ENCODE measurements around the gene FMO1.
"Not testable (repeated sequence)": the region's sequence is repeated elsewhere in the genome, so short reads cannot be mapped to it uniquely, and the experiment has no call there.

Gene FMO1, protein sequence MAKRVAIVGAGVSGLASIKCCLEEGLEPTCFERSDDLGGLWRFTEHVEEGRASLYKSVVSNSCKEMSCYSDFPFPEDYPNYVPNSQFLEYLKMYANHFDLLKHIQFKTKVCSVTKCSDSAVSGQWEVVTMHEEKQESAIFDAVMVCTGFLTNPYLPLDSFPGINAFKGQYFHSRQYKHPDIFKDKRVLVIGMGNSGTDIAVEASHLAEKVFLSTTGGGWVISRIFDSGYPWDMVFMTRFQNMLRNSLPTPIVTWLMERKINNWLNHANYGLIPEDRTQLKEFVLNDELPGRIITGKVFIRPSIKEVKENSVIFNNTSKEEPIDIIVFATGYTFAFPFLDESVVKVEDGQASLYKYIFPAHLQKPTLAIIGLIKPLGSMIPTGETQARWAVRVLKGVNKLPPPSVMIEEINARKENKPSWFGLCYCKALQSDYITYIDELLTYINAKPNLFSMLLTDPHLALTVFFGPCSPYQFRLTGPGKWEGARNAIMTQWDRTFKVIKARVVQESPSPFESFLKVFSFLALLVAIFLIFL

DNA sequence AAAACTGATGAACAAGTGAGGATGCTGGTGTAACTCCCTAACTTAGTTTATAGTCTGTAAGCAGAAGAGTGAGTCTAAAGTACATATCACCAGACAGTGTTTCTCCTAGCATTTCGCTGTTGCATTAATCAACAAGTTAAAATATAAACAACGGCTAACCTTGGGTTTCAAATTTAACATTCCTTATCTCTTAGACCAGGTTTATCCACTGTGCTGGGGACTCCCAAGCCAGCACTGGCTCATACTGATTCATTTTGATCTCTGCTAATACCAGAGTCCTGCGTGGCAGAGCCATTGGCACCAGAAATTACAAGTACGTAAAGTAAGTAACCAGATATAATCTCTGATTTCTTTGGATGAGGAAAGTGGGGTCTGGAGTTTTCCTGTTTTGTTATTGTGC lies at the start of gene FMO1:
Gene FMO1, plus strand, starts transcription at position 193 of the 400 bp plus-strand sequence. CDS start 9,594 bp downstream, outside the sequence.
- in situ Hi-C loops (cut with HindIII; ENCODE audit: low sequenced_read_pairs), result no loop called here

- in situ Hi-C loops (cut with HindIII; ENCODE audit: low sequenced_read_pairs), result no loop called here
Observed at GRCh38 chr1:171204296-171204695, 44.0 kb upstream of the FMO1 start.

DNA sequence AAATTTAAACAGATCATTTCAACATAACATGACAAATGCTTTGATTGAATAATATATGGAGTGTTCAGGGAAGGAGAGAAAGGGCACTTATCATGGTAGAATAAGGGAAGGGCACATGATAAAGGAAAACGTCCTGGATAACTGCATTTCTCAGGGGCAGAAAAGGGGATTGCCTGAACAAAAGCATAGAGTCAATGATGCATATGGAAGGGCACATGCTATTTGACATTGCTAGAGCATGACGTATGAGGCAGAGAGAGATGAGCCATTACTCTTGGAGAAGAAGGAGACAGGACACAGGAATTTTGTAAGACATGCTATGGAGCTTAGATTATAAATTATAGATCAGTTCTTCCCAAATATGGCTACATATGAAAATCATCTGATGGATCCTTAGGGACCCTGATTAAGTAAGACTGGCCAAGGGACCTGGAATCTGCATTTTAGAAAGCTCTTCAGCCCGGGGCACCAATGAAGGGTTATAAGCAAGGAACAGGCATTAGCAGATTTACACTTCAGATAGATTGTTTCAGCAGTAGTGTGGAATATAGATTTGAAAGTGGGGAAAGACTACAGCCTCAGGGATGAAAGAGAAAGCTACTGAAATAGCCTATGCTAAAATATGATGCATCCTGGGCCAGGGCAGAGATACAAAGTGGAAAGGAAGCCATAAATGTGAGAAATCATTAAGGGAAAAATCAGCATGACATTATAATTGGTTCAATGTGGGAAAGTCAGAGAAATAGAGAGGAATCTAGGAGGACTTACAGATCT lies 41.9 kb upstream of the FMO1 start:
- in situ Hi-C loops (cut with HindIII; ENCODE audit: low sequenced_read_pairs), result no loop called here

- in situ Hi-C loops (cut with HindIII; ENCODE audit: low sequenced_read_pairs), result no loop called here
Observed at GRCh38 chr1:171206978-171207355, 41.3 kb upstream of the FMO1 start.

GRCh38 chr1:171207377-171207776 lies 40.9 kb upstream of the FMO1 start:
- in situ Hi-C loops (cut with HindIII; ENCODE audit: low sequenced_read_pairs), result no loop called here

GRCh38 chr1:171210355-171210754 lies 37.9 kb upstream of the FMO1 start:
- in situ Hi-C loops (cut with HindIII; ENCODE audit: low sequenced_read_pairs), result no loop called here

DNA sequence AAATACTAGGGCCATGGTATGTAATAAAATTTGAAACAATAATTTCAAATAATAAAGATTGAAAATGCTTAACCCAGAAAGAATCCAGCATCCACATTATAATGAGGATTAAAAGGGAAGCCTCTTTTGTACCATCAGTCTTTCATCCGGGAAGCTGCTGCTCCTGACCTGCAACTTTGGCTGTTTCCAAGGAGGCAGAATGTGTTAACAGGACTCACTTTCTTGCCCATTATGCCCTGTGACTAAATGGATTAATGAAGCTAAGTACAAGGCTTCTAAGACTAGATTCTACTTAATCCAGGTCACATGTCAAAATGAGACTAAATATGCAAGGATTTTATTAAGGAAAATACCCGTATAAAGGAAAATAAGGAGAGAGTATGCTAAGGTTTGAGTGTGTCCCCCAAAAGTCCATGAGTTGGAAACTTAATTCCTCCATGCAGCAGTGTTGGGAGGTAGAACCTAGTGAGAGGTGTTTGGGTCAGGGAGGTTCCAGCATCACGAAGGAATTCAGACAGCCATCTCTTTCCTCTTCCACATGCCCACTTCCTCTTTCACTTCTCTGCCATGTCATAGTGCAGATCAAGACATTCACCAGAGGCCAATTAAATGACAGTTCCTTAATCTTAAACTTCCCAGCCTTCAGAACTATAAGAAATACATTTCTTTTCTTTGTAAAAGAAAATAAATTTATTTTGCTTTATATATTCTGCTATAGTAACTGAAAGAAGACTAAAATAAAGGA lies 35.5 kb upstream of the FMO1 start:
- in situ Hi-C loops (cut with HindIII; ENCODE audit: low sequenced_read_pairs), result no loop called here

DNA sequence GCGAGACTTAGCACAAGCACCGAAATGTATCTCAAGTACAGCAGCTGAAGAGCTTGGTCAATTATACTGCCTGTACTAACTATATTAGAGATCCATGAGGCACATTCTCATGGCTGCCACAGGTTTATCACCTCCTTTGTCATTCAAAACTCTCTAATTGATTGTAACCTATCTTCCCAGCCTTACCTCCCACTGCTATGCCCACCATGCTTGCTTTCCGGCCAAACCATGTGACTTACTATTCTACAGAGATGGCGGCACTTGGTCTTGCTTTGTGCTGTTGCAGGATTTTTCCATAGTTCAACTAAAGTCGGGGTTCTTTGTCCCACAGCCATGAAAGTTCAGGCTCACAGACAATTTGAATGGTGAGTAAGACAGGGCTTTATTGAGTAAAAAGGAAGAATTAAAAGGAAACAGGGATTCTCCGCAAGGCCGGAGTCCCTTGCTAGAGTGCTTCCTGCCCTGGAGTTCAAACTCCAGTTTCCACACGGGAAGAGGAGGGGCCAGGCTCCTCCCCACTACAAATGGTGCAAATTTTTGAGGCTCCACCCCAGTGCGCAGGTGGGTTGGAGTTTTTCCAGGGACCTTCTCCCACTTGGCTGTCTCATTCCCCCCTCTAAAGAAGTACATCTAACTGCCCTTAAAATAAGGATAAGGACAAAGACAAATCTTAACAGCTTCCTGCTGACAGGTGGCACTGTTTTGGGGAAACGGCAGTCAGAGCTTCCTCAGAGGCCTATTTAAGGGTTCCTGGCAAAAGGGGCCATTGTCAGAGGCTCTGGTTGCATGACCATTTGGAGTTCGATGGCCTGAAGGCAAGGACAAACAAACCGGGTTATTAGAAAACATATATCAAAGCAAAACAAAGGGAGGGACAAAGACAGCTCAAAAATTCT lies 34.5 kb upstream of the FMO1 start:
- in situ Hi-C loops (cut with HindIII; ENCODE audit: low sequenced_read_pairs), result no loop called here

GRCh38 chr1:171217658-171218443 lies 30.4 kb upstream of the FMO1 start:
- in situ Hi-C loops (cut with HindIII; ENCODE audit: low sequenced_read_pairs), result no loop called here

DNA sequence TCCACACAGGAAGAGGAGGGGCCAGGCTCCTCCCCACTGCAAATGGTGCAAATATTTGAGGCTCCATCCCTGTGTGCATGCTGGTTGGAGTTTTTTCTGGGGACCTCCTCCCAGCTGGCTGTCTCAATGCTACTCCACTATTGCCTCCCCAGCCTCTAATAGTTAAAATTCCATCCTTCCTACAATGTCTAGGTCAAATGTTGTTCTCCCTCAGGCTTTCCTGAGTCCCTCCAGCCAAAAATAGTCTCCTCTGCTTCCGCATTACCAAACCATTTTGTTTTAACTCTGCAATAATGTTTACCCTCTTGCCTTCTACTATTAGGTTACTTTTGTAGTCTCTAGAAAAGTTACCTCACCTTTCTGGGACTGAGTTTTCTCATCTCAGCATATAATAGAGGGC lies 29.6 kb upstream of the FMO1 start:
- in situ Hi-C loops (cut with HindIII; ENCODE audit: low sequenced_read_pairs), result no loop called here

- in situ Hi-C loops (cut with HindIII; ENCODE audit: low sequenced_read_pairs), result no loop called here
Observed at GRCh38 chr1:171219346-171220080, 28.8 kb upstream of the FMO1 start.

GRCh38 chr1:171220081-171220420 lies 28.2 kb upstream of the FMO1 start:
- in situ Hi-C loops (cut with HindIII; ENCODE audit: low sequenced_read_pairs), result no loop called here

DNA sequence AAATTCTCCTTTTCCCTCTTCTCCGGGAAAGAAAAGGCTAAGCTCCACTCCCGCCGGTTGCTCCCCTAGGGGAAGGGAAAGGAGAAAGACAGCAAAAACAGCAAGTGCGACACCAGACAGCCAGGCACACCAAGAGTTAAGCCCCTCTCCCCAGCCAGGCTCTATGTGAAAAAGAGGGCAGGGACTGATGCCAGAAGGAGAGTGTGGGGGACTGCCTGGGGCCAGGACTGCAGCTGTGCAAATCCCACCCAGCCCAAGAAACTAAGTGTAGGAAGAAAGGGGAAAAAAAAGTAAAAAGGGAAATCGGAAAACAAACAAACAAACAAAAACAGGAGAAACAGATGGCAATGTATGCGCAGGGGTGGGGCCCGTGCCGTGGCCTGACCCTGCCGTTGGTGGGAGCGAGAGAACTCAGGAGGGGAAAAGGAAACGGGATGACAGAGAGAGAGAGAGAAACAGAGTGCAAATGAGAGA lies 27.7 kb upstream of the FMO1 start:
- in situ Hi-C loops (cut with HindIII; ENCODE audit: low sequenced_read_pairs), result no loop called here

- in situ Hi-C loops (cut with HindIII; ENCODE audit: low sequenced_read_pairs), result no loop called here
Observed at GRCh38 chr1:171221665-171222591, 26.4 kb upstream of the FMO1 start.

DNA sequence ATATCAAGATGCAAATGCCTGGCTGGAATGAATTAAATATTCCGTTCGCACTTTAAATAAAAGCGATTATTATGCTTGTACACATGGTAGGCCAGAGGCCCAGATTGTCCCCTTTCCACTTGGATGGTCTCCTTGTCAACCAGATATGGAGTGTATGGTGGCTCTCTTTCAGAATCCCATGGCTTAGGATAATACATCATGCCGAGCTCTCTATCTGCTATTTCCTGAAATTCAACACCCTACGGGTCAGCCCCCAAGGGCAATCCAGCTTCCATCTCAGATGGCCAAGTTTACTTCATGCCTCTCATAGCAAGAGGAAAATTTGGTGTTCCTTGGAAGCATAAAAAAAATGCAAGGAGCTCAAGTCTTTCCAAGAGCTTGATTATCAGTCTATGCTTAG lies 25.4 kb upstream of the FMO1 start:
- in situ Hi-C loops (cut with HindIII; ENCODE audit: low sequenced_read_pairs), result no loop called here

- in situ Hi-C loops (cut with HindIII; ENCODE audit: low sequenced_read_pairs), result not testable (repeated sequence)
Observed at GRCh38 chr1:171224257-171224656, 24.0 kb upstream of the FMO1 start.

GRCh38 chr1:171226747-171227370 lies 21.4 kb upstream of the FMO1 start:
- in situ Hi-C loops (cut with HindIII; ENCODE audit: low sequenced_read_pairs), result no loop called here
